Measurements from ENCODE around the gene NUP98. TPM values are rescaled to one million over a fixed set of nuclear protein-coding genes. Genes with fewer than 3 reads are reported as not detected.

Gene NUP98
- polyA plus RNA-seq, 1 of the 3 experiments (the other 2 are of a cell fraction): 56.4 TPM

- POLR2A ChIA-PET: interaction anchor here (1.0 to 1.2 kb wide), 3 partner anchors 10 to 47 kb away, joined by 3 to 5 read pairs (median 4); partner anchors contain the start of gene NUP98
- Histone ChIP-seq H3K79me2 (ENCODE audit: insufficient read depth) (no peaks in the 10 kb centered on the region), H3K9me2 (no peaks in the 10 kb centered on the region), H3K27me3 (ENCODE audit: insufficient read depth) (no peaks in the 10 kb centered on the region), H3K9ac (peak within 1 kb of the TSS; percentile 72), H3K27ac (ENCODE audit: low read depth in 2 of 2, low read length in 1 of 2) (peak within 1 kb of the TSS in 1 of 2 experiments; percentile 56; a peak in 2 of 4 replicates), H3K4me2 (peak within 1 kb of the TSS; percentile 98), H3K4me1 (ENCODE audit: control insufficient read depth in 1 of 2, insufficient read depth in 2 of 2, low read depth in 1 of 2, low read length in 1 of 2) (peaks cover 3 to 8% of the 10 kb centered on the region in 2 experiments; a peak in 3 of 4 replicates), H3K4me3 (ENCODE audit: low read depth in 2 of 2, low read length in 1 of 2) (peak within 1 kb of the TSS; percentile 70 to 83), H3K9me3 (no peaks in the 10 kb centered on the region), H3F3A (replicated peaks; ENCODE audit: insufficient read depth) (peaks cover 13% of the 10 kb centered on the region), H3K36me3 (replicated peaks in 1 of 2; ENCODE audit: control insufficient read depth in 1 of 2, insufficient read depth in 2 of 2, low read length in 1 of 2) (no peaks in the 10 kb centered on the region), H4K20me1 (ENCODE audit: insufficient read depth) (no peaks in the 10 kb centered on the region), H2AFZ (ENCODE audit: low read depth) (peak within 1 kb of the TSS; percentile 97)
- peak; percentile 90 for DNase-seq
- CTCF ChIA-PET: interaction anchor here (0.7 to 3.7 kb wide), 25 partner anchors 8 to 265 kb away, joined by 3 to 34 read pairs (median 4); partner anchors contain the start of genes NUP98, RHOG and STIM1
- WGBS (ENCODE audit: low lambda C conversion rate): 6% methylated on average over 30 of the region's 55 CpGs
- TF ChIP-seq RAD21 (IDR thresholded peaks at IDR 0.05; ENCODE audit: low read length) (peak; percentile 66), REST (IDR thresholded peaks at IDR 0.05; ENCODE audit: low read depth, low read length) (no peak), FOXJ3 (CRISPR knock-in tag; IDR thresholded peaks at IDR 0.05) (no peak), GABPA (IDR thresholded peaks at IDR 0.05; ENCODE audit: low read depth) (peak; percentile 17; the same call in 1 of the 2 replicates), SIN3A (IDR thresholded peaks at IDR 0.05; ENCODE audit: borderline replicate concordance, low read depth, low read length) (no peak), PBX3 (IDR thresholded peaks at IDR 0.05) (no peak), CTCF (IDR thresholded peaks at IDR 0.05) (peak; percentile 74), JUND (IDR thresholded peaks at IDR 0.05) (no peak), MXI1 (IDR thresholded peaks at IDR 0.05; ENCODE audit: low read depth, low read length) (peak; percentile 71; the same call in 1 of the 2 replicates), SMC3 (IDR thresholded peaks at IDR 0.05; ENCODE audit: low read depth, low read length) (peak; percentile 46; the same call in 1 of the 2 replicates)
- TF ChIP-seq, protein P1, sequence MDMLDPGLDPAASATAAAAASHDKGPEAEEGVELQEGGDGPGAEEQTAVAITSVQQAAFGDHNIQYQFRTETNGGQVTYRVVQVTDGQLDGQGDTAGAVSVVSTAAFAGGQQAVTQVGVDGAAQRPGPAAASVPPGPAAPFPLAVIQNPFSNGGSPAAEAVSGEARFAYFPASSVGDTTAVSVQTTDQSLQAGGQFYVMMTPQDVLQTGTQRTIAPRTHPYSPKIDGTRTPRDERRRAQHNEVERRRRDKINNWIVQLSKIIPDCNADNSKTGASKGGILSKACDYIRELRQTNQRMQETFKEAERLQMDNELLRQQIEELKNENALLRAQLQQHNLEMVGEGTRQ (IDR thresholded peaks at IDR 0.05; ENCODE audit: borderline replicate concordance, low read depth, low read length): no peak
These were observed 10.8 kb upstream of the NUP98 start, which contains the start of gene PGAP2 for GRCh38 chr11:3807909-3808860. TSS of gene PGAP2 (plus strand) at chr11:3808560. CDS start at chr11:3811260, 2,700 bp downstream.

Measured in SK-N-SH (cell line).